OCI-M2 (cell line): ENCODE data around the gene GLCE.

Experiments used
- DNase-seq: peaks from one replicate; lab custom pipeline; 2025; ENCODE audit not compliant: unreplicated experiment; lab: John Stamatoyannopoulos, UW

GLCE gene

GRCh38 chr15:69314736-69315135, 154.3 kb downstream of the GLCE start:
- DNase-seq = no peak

DNA sequence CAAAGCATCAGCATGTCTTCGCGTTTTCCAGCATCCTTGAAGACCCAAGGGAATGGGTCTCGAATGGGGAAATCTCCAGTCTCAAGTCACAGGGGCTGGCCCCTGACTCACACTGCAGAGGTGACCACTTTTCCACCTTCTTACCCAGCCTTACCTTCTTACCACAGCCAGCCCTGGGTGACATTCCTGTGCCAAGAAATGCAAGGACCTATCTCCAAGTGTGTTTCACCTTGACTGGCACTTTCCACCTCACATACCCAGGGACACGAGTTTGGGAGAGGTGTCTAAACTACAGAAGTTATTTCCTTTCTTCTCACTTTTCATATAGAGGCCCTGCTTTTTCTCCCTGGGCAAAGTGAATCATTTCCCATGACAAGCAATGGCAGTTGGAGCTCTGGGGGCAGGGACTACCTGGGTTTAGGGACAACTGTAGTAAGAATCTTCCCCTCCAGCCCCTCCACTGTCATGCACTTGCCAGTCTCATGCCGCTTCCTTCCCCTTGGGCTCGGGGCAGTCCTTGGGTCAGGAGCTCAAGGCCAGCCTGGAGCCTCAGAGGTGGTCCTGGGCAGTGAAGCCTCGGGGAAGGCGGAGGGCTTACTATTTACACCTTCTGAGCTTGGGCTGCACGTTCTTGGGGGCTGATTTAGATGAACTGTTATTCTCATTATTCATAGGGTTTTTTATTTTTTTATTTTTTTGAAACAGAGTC, 155.1 kb downstream of the GLCE start:
- DNase-seq = no peak

DNA sequence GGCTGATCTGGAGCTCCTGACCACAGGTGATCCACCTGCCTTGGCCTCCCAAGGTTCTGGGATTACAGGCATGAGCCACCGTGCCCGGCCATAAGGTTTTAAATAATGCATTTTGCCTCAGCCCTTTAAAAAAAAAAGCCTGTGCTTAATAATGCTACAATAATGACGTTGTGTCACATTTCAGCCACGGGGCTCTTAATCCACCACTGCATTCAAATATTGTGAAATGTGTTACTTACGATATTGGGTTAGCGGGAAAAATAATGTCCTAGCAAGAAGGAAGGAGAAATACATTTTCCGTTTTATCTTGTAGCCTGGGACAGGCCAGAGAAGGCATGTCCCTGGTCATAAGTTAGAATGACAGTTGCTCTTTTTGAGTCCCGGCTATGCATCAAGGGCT, 155.9 kb downstream of the GLCE start:
- DNase-seq = no peak

DNA sequence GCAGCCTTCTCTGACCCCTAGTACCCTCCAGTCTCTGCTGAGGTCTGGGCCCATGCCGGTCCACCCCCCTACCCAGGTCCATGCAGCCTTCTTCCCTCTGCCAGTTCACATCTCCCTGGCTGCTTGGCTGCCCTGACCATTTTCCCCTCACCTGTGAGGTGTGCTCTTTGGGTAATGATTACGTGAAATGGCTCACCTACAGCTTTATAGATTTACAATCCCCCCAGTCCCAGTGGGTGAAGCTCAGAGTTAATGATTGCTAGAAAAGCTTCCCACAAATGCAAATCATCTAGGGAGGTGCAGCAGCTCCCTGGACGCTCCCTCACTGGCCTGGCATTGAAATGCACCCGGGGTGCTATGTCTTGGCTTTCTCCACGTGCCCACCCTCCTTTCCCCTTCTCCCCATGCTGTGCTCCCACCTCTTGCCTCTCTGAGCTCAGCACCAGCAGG, 157.0 kb downstream of the GLCE start:
- no peak for DNase-seq

GRCh38 chr15:69318033-69318432, 157.6 kb downstream of the GLCE start:
- no peak for DNase-seq

GRCh38 chr15:69319384-69320375, 159.2 kb downstream of the GLCE start:
- no peak for DNase-seq

GRCh38 chr15:69320977-69321554, 160.6 kb downstream of the GLCE start:
- DNase-seq = no peak
